ENCODE data around the gene DLG1.
"Not testable (repeated sequence)": the region's sequence is repeated elsewhere in the genome, so short reads cannot be mapped to it uniquely, and the experiment has no call there.

GRCh38 chr3:197051637-197052036 is 246.8 kb downstream of the DLG1 start:
- not testable (repeated sequence) for TF ChIP-seq YY1 (IDR thresholded peaks at IDR 0.05; ENCODE audit: insufficient read depth, insufficient read length); ZNF274 (IDR thresholded peaks at IDR 0.05; ENCODE audit: low read depth, low read length)
